GM12872 (cell line): Measurements from ENCODE around the gene CHST4.

ENCODE experiments used
- TF ChIP-seq, protein P1 (sequence below): IDR thresholded peaks from 3 replicates; pipeline ENCODE4 v1.5.1; 2011; ENCODE audit warnings: low read depth, mild to moderate bottlenecking, low read length, moderate library complexity; ENCODE audit not compliant: insufficient read depth

CHST4 gene

DNA sequence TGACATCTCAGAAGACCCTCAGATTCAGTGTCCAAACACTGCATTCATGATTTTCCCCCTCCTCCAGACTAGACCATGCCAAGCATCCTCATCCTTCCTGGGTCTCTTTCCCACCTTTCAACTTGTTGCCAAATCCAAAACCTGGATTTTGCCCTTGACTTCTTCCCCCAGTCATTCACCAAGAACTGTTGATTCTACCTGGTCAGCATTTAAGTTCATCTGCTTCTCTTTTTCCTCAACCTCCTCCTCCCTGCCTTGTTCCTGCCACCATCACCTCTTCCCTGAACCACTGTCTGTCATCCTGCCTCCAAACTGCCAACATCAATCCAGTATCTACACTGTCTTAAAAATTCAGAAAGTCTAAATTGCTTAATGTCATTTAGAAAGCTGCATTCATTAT is 20.9 kb downstream of the CHST4 start:
- TF ChIP-seq, protein P1, sequence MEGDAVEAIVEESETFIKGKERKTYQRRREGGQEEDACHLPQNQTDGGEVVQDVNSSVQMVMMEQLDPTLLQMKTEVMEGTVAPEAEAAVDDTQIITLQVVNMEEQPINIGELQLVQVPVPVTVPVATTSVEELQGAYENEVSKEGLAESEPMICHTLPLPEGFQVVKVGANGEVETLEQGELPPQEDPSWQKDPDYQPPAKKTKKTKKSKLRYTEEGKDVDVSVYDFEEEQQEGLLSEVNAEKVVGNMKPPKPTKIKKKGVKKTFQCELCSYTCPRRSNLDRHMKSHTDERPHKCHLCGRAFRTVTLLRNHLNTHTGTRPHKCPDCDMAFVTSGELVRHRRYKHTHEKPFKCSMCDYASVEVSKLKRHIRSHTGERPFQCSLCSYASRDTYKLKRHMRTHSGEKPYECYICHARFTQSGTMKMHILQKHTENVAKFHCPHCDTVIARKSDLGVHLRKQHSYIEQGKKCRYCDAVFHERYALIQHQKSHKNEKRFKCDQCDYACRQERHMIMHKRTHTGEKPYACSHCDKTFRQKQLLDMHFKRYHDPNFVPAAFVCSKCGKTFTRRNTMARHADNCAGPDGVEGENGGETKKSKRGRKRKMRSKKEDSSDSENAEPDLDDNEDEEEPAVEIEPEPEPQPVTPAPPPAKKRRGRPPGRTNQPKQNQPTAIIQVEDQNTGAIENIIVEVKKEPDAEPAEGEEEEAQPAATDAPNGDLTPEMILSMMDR = no peak

DNA sequence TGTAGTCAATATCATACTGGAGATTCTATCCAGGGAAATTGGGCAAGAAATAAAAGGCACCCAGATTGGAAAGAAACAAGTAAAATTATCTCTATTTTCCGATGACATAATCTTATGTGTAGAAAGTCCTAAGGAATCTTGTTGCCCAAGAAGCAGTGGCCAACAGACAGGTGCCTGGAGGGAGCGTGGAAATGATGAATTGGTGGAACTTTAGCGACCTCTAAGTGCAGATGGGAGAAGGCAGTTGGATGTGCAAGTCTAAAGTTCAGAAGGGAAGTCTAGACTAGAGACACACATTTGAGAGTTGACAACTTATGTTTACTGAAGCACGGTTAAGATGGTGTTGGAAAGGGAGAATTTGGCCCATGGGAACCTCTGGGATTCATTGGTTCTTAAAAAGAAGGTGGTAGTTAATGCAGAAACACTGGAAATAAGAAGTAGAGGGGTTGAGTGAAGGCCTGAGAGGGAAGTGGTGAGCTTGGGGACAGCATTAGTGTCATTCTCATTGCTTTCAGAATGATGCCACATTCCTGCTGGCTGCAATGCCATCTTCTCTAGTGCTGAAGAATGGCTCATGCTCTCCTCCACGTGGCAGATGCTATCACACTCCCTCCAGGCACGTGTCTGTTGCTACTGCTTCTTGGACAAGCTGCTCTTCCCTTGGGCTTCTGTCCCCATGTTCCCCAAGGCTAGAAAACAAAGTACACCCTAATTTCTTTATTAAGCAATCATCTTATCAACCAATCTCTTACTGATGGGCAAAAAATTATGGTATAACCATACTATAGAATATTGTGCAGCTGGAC is 26.7 kb downstream of the CHST4 start:
- TF ChIP-seq, protein P1 = no peak

DNA sequence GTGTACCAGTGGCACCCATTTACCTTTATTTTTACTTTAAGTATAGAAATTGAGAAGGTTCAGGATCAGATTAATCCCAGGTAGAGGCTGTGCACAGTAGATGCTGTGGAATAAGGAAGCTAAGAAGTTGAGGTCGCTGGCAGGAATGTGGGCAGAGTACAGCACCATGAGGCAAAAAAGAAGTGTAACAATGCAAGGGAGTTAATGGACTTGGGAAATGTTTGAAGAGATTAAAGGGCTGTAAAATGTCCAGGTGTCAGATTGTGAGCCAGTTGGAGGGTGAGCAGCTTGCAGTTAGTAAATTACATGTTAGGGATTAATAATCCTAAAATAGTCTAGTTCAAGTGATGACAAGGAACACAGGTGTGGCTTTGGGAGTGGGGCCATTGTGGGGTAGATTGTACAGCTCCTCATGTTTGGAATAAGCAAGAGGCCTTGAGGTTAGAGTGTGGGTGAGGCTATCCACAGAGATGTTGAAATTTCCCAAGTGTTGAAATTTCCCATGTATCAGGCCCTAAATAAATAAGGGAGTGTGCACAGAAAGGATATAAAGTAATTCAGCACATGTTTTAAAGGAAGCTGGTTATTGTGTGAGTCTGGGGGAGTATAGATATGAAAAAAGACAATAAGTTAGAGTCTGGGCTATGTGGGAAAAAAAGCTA is 29.1 kb downstream of the CHST4 start:
- TF ChIP-seq, protein P1 = no peak

DNA sequence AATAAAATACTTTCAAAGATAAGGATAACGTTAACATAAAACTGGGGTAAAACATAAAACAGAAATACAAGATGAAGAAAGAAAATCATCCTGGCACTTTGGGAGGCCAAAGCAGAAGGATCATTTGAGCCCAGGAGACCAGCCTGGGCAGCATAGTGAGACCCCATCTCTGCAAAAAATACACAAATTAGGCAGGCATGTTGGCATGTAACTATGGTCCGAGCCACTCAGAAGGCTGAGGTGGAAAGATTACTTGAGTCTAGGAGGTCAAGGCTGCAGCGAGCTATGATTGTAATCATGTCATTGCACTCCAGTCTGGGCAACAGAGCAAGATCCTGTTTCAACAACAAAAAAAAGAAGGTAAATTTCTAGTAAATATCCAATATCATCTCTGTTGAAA is 31.1 kb downstream of the CHST4 start:
- TF ChIP-seq, protein P1 = no peak

DNA sequence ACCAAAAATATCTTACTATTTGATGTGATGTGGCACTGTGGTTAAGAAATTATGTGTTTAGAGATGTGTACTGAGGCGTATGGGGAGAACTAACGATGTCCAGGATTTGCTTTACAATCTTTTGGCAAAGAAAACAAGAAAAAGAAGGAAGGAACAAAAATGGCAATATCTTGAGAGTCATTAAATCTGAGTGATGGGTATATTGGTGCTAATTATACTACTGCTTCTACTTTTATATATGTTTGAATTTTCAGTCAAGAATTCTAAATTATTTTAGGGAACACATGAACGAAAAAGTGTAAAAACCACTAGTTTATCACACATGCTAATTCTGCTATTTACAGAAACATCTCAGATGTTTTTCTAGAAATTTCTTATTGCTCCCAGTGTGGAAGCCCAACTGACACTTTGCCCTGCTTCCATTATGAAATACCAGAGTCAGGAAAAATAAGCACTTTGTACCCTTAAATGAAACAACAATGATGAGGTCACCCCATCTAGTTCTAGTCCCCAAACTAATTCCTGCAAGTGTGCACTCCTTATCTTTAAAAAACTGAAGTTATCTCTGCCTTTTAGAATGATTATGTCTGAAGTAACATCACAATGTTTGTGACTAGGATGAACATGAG is 31.8 kb downstream of the CHST4 start:
- TF ChIP-seq, protein P1 = no peak

DNA sequence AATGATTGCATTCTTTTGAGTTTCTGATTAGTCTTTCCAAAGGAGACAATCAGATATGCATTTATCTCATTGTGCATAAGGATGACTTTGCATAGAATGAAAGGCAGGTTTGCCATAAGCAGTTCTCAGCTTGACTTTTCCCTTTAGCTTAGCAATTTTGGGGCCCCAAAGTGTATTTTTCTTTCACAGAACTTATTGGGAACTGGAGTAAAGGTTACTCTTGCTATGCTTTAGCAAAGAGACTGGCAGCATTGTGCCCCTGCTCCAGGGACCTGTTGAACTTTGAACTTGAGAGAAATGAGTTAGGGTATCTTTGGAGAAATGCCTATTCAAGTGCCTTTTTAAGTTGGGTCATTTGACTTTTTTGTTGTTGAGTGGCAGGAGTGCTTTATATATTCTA is 33.6 kb downstream of the CHST4 start:
- TF ChIP-seq, protein P1 = no peak

DNA sequence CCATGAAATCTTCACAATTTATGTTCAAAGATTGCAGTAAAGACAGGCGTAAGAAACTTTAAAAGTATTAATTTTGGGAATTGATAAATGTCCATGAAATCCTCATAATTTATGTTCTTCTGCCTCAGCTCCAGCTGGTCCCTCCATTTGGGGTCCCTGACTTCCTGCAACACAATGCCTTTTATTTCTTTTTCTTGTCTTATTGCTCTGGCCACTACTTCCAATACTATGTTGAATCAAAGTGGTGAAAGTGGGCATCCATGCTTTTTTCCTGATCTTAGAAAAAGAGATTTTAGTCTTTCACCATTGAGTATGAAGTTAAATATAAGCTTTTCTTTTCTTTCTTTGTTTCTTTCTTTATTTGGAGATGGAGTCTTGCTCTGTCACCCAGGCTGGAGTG is 36.3 kb downstream of the CHST4 start:
- TF ChIP-seq, protein P1 = no peak
